Adipocyte (in vitro differentiated cells): ENCODE results near the gene BMP10.
A peak's percentile ranks its signal among the peaks of the same experiment; 100 is the strongest.
"Not testable (repeated sequence)": the region's sequence is repeated elsewhere in the genome, so short reads cannot be mapped to it uniquely, and the experiment has no call there.

Experiments used
- DNase-seq: peaks from one replicate; pipeline ENCODE4 v3.0.0-alpha.2; 2015; ENCODE audit warnings: low read depth
- H3K27me3 ChIP-seq: replicated peaks from 2 replicates; pipeline ENCODE4 v1.7.0; 2013; ENCODE audit warnings: mild to moderate bottlenecking, low read length, moderate library complexity; ENCODE audit not compliant: control insufficient read depth, insufficient read depth
- H3K36me3 ChIP-seq: 2 replicates; pipeline ENCODE4 v1.7.0; 2013; ENCODE audit warnings: low read length, mild to moderate bottlenecking, moderate library complexity; ENCODE audit not compliant: control insufficient read depth, insufficient read depth, severe bottlenecking
- H3K4me1 ChIP-seq: 2 replicates; pipeline ENCODE4 v1.7.0; 2013; ENCODE audit warnings: mild to moderate bottlenecking, low read length, moderate library complexity; ENCODE audit not compliant: control insufficient read depth, insufficient read depth
- H3K4me3 ChIP-seq: 2 replicates; pipeline ENCODE4 v1.7.0; 2013; ENCODE audit warnings: mild to moderate bottlenecking, low read length, moderate library complexity
- H3K9ac ChIP-seq: 2 replicates; pipeline ENCODE4 v1.7.0; 2013; ENCODE audit warnings: mild to moderate bottlenecking, low read length, moderate library complexity
- H3K9me3 ChIP-seq: 2 replicates; pipeline ENCODE4 v1.7.0; 2013; ENCODE audit warnings: mild to moderate bottlenecking, low read length, moderate library complexity; ENCODE audit not compliant: control insufficient read depth

The BMP10 gene

DNA sequence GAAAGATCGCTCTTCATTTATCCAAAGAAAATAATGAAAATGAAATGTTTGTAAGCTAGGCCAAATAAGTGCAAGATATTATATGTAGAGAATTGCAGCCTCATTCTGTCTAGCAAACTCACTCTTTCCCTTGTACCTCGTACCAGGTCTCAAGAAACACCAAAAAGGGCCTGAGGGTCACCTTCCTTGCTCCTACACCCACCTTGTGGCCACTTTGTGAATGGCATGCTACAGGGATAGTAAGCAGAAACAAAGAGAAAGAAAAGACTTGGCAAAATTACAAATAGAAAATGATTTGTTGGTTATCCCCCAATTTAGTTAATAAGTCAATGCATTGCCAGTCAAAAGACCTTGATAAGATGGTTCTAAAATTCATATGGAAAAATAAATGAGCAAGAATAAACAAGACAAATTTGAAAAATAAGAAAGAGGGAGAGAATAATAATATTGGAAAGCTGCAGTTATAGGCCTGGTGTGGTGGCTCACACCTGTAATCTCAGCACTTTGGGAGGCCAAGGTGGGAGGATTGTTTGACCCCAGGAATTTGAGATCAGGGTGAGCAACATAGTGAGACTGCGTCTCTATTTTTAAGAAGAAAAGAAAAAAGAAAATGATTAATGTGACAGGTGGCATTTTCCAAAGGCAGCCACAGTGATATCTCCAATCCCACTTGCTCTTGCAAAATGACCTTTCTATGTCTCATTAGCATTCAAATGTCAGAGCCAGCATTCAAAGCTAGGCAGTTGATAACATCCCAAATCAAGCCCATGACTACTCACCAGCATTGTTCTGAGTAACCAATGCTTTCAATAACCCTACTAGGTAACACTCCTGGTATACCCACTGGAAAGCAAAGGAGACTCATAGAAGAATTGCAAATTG, 38.8 kb upstream of the BMP10 start:
- Histone ChIP-seq H3K4me1 (peaks cover 8% of the 10 kb centered on the region), H3K36me3 (no peaks in the 10 kb centered on the region), H3K9me3 (no peaks in the 10 kb centered on the region), H3K9ac (no peak overlapping the region), H3K27me3 (peaks cover 5% of the 10 kb centered on the region), H3K4me3 (no peak overlapping the region)
- DNase-seq = peak; percentile 88

DNA sequence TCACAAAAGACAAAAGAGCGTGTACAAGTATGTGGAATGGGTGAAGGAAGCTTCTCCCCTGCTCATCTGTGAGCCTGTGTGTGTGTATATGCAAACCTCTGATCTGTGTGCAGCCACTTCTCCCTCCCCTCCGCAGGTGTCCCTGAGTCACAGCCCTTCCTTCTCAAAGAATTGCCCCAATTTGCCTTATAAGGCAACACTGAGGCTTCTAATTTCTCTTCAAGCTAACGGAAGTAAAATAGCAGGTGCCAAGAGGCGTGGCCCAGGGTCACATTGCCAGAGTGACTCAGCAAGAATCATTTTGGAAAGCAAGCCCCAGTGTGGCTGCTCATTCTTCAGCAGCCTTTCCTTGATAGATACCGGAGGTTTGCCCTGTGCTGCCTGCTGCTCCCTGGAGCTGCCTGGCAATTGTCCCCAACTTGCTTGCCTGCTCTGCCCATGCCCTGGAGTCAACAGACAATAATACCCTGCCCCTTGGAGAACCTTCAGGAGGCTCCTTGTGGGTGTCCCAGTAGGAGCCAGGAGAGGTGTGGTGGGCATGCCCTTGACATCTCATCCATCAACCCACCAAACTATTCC, 37.3 kb upstream of the BMP10 start:
- H3K4me1 ChIP-seq = peaks cover 8% of the 10 kb centered on the region
- H3K9me3 ChIP-seq = no peaks in the 10 kb centered on the region
- H3K27me3 ChIP-seq = no peaks in the 10 kb centered on the region
- H3K36me3 ChIP-seq = no peaks in the 10 kb centered on the region
- no peak overlapping the region for H3K9ac ChIP-seq
- no peak overlapping the region for H3K4me3 ChIP-seq
- DNase-seq = peak; percentile 52

DNA sequence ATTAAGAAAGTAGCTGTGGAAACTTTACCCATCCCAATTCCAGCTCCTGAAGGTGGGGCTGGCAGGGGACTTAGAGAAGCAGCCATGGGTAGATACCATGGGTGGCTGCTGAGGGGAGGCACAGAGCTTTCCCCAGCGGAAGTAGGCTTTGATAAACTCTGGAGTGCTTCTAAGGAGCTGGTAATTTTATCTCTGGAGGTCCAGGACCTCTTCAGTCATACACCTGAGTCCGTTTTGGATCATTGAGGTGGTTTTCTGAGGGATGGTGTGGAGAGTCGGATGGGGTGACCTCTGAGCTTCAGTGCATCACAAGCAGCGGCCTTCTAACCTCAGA, 36.7 kb upstream of the BMP10 start:
- Histone ChIP-seq H3K9ac (no peak overlapping the region), H3K4me1 (peaks cover 8% of the 10 kb centered on the region), H3K36me3 (no peaks in the 10 kb centered on the region), H3K27me3 (no peaks in the 10 kb centered on the region), H3K9me3 (no peaks in the 10 kb centered on the region), H3K4me3 (no peak overlapping the region)
- DNase-seq = no peak

DNA sequence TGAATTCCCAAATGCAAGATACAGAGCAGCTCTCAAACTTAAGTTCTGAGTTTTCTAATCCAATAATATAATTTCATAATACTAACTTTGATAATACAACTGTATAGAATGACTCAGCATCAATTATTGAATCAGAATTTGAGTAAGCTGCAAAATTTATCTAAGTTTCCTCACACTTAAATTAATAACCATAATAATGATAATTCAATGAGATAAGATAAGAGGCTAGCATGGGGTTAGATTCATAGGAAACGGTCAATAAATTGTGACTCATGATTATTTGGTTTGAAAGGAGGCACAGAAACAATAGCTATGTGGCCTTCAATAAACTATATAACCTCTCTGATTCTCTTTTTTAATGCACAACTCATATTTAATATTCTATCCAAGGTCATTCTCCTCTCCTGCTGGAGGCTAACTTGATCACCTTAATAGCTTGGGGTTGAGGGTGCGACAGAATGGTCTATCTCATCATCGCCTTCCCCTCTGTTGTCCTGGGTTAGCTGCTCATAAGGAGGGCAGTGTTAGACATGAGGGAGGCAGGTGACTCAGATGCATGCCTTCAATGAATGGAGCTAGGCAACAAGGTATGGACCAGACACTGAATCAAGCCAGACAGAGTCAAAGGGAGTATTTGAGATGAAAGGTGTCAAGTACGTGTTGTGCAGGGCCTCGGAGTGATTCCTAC, 36.2 kb upstream of the BMP10 start:
- DNase-seq = no peak
- Histone ChIP-seq H3K36me3 (no peaks in the 10 kb centered on the region), H3K9ac (no peak overlapping the region), H3K4me3 (no peak overlapping the region), H3K4me1 (peaks cover 8% of the 10 kb centered on the region), H3K9me3 (no peaks in the 10 kb centered on the region), H3K27me3 (no peaks in the 10 kb centered on the region)

DNA sequence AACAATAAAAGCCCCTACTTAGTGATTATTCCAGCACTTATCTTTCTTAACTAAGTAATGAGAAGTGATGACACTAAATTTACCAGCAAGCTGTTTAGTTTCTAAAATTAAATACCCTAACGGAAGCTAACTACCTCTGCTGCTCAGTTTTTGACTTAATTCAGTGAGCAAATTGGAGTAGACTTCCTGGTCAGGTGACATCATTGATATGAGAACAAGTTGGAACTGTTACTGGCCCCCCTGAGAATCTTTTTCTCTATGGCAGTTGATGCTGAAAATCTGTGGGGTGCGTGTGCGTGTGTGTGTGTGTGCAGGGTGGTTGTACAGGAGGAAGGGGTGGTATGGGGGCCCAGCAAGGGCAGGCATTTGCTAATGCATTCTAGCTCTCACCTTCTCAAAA, 35.5 kb upstream of the BMP10 start:
- Histone ChIP-seq H3K9me3 (peaks cover 6% of the 10 kb centered on the region), H3K4me3 (no peak overlapping the region), H3K36me3 (no peaks in the 10 kb centered on the region), H3K9ac (no peak overlapping the region), H3K4me1 (peaks cover 8% of the 10 kb centered on the region), H3K27me3 (no peaks in the 10 kb centered on the region)
- no peak for DNase-seq

DNA sequence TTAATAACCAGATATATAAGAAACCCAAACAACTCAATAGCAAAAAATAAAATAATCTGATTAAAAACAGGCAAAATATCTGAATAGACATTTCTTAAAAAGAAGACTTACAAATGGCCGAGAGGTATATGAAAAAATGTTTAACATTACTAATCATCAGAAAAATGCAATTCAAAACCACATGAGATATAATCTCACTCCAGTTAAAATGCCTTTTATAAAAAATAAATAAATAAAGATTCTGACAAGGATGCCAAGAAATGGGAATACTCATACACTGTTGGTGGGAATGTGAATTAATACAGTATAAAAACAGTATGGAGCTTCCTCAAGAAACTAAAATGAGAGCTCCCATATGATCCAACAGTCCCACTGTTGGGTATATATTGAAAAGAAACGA, 33.9 kb upstream of the BMP10 start:
- no peak for DNase-seq
- Histone ChIP-seq H3K4me1 (peaks cover 8% of the 10 kb centered on the region), H3K9ac (no peak overlapping the region), H3K27me3 (peaks cover 6% of the 10 kb centered on the region), H3K36me3 (no peaks in the 10 kb centered on the region), H3K9me3 (peaks cover 22% of the 10 kb centered on the region), H3K4me3 (no peak overlapping the region)

DNA sequence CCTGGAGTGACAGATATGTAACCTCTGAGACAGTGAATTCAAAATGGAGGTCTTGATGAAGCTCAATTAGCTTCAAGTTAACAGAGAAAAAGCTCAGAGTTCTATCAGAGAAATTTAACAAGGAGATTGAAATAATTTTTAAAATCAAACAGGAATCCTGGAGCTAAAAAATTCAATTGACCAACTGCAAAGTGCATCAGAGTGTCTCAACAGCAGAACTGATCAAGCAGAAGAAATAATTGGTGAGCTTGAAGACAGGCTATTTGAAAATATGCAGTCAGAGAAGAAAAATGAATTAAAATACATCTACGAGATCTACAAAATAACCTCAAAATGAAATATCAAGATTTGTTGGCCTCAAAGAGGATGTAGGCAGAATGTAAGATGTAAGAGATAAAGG, 30.4 kb upstream of the BMP10 start:
- Histone ChIP-seq H3K4me3 (no peak overlapping the region), H3K9ac (no peak overlapping the region), H3K36me3 (no peaks in the 10 kb centered on the region), H3K4me1 (no peaks in the 10 kb centered on the region), H3K27me3 (peaks cover 10% of the 10 kb centered on the region), H3K9me3 (peaks cover 22% of the 10 kb centered on the region)
- no peak for DNase-seq

DNA sequence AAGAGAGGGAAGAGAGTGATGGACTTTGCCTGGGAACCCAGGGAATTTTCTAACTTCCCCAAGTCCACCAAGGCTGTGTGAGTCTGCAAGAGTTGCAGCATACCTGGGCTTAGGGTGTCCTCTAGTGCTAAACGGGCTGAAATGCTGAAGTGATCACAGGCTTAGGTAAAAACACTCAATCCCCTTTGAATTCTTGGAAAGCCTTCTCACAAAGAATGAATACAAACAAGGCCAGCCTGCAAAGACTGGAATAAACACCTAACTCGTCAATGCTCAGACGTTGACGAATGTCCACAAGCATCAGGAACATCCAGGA, 30.0 kb upstream of the BMP10 start:
- Histone ChIP-seq H3K9ac (no peak overlapping the region), H3K27me3 (peaks cover 10% of the 10 kb centered on the region), H3K4me3 (no peak overlapping the region), H3K36me3 (no peaks in the 10 kb centered on the region), H3K4me1 (no peaks in the 10 kb centered on the region), H3K9me3 (peaks cover 22% of the 10 kb centered on the region)
- no peak for DNase-seq

DNA sequence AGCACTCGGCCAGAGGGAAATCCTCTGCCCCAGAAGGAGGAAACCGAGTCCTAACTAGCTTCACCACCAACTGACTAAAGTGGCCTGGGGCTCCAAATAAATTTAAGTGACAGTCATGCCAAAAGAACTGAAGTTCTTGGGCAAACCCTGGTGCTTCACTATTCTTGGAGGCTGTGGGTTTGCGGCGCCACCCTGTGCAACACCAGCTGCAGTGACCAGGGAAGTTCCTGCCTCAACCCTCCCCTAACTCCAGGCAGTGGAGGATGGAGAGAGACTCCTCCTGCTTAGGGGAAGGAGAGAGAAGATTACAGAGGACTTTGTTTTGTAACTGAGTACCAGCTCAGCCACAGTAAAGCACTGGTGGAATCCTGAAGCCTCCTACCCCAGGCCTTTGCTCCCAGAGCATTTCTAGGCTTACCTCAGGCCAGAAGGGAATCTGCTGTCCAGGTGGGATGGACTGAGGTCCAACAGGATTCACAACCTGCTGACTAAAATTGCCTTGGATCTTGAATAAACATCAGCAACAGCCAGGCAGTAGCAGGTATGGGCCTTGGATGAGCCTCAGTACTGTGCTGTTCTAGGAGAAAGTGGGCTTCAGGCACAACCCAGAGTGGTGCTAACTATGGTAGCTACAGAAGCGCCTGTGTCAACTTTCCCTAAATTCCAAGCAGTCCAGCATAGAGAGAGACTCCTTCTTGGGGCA, 29.4 kb upstream of the BMP10 start:
- peaks cover 10% of the 10 kb centered on the region for H3K27me3 ChIP-seq
- no peak for DNase-seq
- no peak overlapping the region for H3K4me3 ChIP-seq
- no peaks in the 10 kb centered on the region for H3K4me1 ChIP-seq
- no peak overlapping the region for H3K9ac ChIP-seq
- H3K36me3 ChIP-seq = no peaks in the 10 kb centered on the region
- peaks cover 22% of the 10 kb centered on the region for H3K9me3 ChIP-seq

DNA sequence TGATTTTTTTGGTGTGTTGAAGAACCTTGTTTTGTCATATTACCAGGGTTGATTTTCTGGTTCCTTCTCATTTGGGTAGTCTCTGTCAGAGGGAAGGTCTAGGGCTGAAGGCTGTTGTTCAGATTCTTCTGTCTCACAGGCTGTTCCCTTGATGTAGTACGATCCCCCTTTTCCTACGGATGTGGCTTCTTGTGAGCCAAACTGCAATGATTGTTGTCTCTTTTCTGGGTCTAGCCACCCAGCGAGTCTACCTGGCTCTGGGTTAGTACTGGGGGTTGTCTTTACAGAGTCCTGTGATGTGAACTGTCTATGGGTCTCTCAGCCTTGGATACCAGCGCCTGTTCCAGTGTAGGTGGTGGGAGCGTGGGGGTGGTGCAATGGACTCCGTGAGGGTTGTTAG, 24.8 kb upstream of the BMP10 start:
- H3K4me3 ChIP-seq, H3K4me1 ChIP-seq, DNase-seq, H3K27me3 ChIP-seq, H3K9ac ChIP-seq, H3K9me3 ChIP-seq, H3K36me3 ChIP-seq: not testable (repeated sequence)

DNA sequence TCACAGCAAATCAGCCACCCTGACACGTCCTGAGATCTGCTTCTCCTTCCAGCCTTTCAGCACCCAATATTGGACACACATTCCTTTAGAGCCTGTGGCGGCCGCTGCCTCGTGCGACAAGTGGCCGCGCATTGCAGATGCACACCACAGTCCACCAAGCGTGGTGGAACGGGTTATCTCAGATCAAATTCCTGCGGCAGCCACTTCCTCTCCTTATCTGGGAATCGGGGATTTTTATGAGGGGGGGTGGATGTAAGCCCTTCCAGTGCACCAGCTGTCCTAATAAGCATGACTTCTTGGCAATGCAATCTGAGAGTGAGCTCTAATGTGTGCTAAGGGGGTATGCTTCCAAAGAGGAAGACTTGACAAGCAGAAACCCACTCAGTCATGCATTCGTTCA, 18.3 kb upstream of the BMP10 start:
- Histone ChIP-seq H3K9me3 (no peaks in the 10 kb centered on the region), H3K36me3 (no peaks in the 10 kb centered on the region), H3K9ac (no peak overlapping the region), H3K27me3 (no peaks in the 10 kb centered on the region), H3K4me3 (no peak overlapping the region), H3K4me1 (no peaks in the 10 kb centered on the region)
- no peak for DNase-seq
